BJ (cell line): ENCODE data around the gene E2F3. TPM values are rescaled to one million over a fixed set of nuclear protein-coding genes. Genes with fewer than 3 reads are reported as not detected.

Source experiments
- CTCF ChIA-PET: fragments of 350-600 bp; formaldehyde crosslinking; extraction: SDS; loops from one replicate; lab custom pipeline; 2021; ENCODE audit warnings: antibody characterized with exemption, inconsistent platforms; lab: Yijun Ruan, JAX
- POLR2A ChIA-PET: fragments of 300-600 bp; sonication (Branson Sonifier 250); formaldehyde crosslinking; extraction: SDS; loops from one replicate; lab custom pipeline; 2021; ENCODE audit warnings: antibody characterized with exemption; lab: Charles Lee
- DNase-seq: peaks from one replicate; pipeline ENCODE4 v3.0.0-alpha.2; 2011; ENCODE audit warnings: low read depth
- H3K27me3 ChIP-seq: 2 replicates; pipeline ENCODE4 v1.6.0; 2011; ENCODE audit warnings: low read length; ENCODE audit not compliant: control insufficient read depth, insufficient read depth
- H3K36me3 ChIP-seq: 2 replicates; pipeline ENCODE4 v1.5.1; 2011; ENCODE audit warnings: low read length; ENCODE audit not compliant: control insufficient read depth, insufficient read depth
- H3K4me3 ChIP-seq: 2 replicates; pipeline ENCODE4 v1.5.1; 2011; ENCODE audit warnings: low read depth, mild to moderate bottlenecking, control low read depth, low read length
- CTCF ChIP-seq: IDR thresholded peaks from 2 replicates; pipeline ENCODE4 v1.5.1; 2011; ENCODE audit warnings: low read depth, mild to moderate bottlenecking, control low read depth, inconsistent platforms, low read length, moderate library complexity; ENCODE audit not compliant: insufficient read depth
- polyA plus RNA-seq: library from polyadenylated mRNA; depleted of rRNA; stranded (reverse); fragments of >200 nt; gene quantifications from 2 replicates; pipeline ENCODE4 v1.2.3, GENCODE V29; 2011

Gene E2F3
- polyA plus RNA-seq, 1 experiment: 7.0 TPM

GRCh38 chr6:20436719-20437118, 35.0 kb downstream of the E2F3 start:
- no peaks in the 10 kb centered on the region for H3K27me3 ChIP-seq
- no peak for DNase-seq
- TF ChIP-seq CTCF: no peak
- ChIA-PET CTCF (interaction anchor here (1.1 kb wide), 1 partner anchor 32 kb away, joined by 4 read pairs; no protein-coding TSS in a partner anchor), POLR2A (no interaction called here)
- no peak overlapping the region for H3K4me3 ChIP-seq
- H3K36me3 ChIP-seq: no peaks in the 10 kb centered on the region

- Histone ChIP-seq H3K27me3 (no peaks in the 10 kb centered on the region), H3K36me3 (no peaks in the 10 kb centered on the region), H3K4me3 (no peak overlapping the region)
- ChIA-PET CTCF (interaction anchor here (1.1 kb wide), 1 partner anchor 33 kb away, joined by 4 read pairs; no protein-coding TSS in a partner anchor), POLR2A (interaction anchor here (0.6 kb wide), 1 partner anchor 58 kb away, joined by 7 read pairs; no protein-coding TSS in a partner anchor)
- DNase-seq: no peak
- no peak for TF ChIP-seq CTCF
Measured at GRCh38 chr6:20437639-20438038, 36.0 kb downstream of the E2F3 start.

- Histone ChIP-seq H3K36me3 (no peaks in the 10 kb centered on the region), H3K27me3 (no peaks in the 10 kb centered on the region), H3K4me3 (no peak overlapping the region)
- TF ChIP-seq CTCF: no peak
- ChIA-PET POLR2A (no interaction called here), CTCF (interaction anchor here (0.6 to 1.3 kb wide), 2 partner anchors 9 to 34 kb away, joined by 3 to 4 read pairs; no protein-coding TSS in a partner anchor)
- DNase-seq: no peak
Measured at GRCh38 chr6:20438462-20439070, 36.9 kb downstream of the E2F3 start.

- TF ChIP-seq CTCF: no peak
- Histone ChIP-seq H3K27me3 (no peaks in the 10 kb centered on the region), H3K4me3 (no peak overlapping the region), H3K36me3 (no peaks in the 10 kb centered on the region)
- ChIA-PET POLR2A (no interaction called here), CTCF (interaction anchor here (1.3 kb wide), 1 partner anchor 35 kb away, joined by 3 read pairs; no protein-coding TSS in a partner anchor)
- DNase-seq: no peak
Measured at GRCh38 chr6:20439558-20439957, 37.9 kb downstream of the E2F3 start.

- TF ChIP-seq CTCF: no peak
- no peaks in the 10 kb centered on the region for H3K27me3 ChIP-seq
- POLR2A ChIA-PET: no interaction called here
- no peak for DNase-seq
- CTCF ChIA-PET: no interaction called here
- no peak overlapping the region for H3K4me3 ChIP-seq
- no peaks in the 10 kb centered on the region for H3K36me3 ChIP-seq
Measured at GRCh38 chr6:20440296-20440695, 38.6 kb downstream of the E2F3 start.
